ENCODE data around the gene CACNB2.
"Not testable (repeated sequence)": the region's sequence is repeated elsewhere in the genome, so short reads cannot be mapped to it uniquely, and the experiment has no call there.

DNA sequence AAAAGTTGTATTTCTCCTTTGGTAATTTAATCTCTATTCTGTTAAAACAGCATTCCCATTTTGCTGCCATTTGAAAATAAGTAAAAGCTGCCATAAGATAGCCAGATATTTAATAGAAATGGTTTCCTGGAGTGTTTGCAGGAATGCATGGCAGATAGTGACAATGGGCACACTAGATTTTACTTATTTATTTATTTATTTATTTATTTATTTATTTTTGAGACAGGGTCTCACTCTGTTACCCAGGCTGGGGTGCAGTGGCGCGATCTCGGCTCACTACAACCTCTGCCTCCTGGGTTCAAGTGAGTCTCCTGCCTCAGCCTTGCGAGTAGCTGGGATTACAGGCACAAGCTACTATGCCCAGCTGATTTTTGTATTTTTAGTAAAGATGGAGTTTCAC, 13.2 kb downstream of the CACNB2 start:
- not testable (repeated sequence) for TF ChIP-seq POLR2A, POLR2AphosphoS5 (IDR thresholded peaks at IDR 0.05; ENCODE audit: low read depth, low read length)
